Esophagus muscularis mucosa (tissue), 4 donors: ENCODE results near the gene LACC1. TPM values are rescaled to one million over a fixed set of nuclear protein-coding genes. Genes with fewer than 3 reads are reported as not detected.

Source experiments
- DNase-seq: peaks from one replicate; pipeline ENCODE4 v3.0.0-alpha.2; 2017; ENCODE audit errors: extremely low spot score
- H3K27ac ChIP-seq, 4 donors: fragments of 200-600 bp; sonication (generic); replicated peaks in 1 of 4; 1 replicate in 3 of 4; 2 replicates in 1 of 4; pipeline ENCODE4 v1.5.1; 2016 to 2019; ENCODE audit warnings: mild to moderate bottlenecking in 1 of 4
- H3K27me3 ChIP-seq, 4 donors: fragments of 200-600 bp; sonication (generic); one replicate each; pipeline versions ENCODE4 v1.5.1 to v1.6.0; 2016 to 2019
- H3K36me3 ChIP-seq, 4 donors: fragments of 200-600 bp; sonication (generic); one replicate each; pipeline ENCODE4 v1.5.1; 2016 to 2019
- H3K4me1 ChIP-seq, 4 donors: fragments of 200-600 bp; sonication (generic); one replicate each; pipeline ENCODE4 v1.5.1; 2016 to 2019
- H3K4me3 ChIP-seq, 4 donors: fragments of 200-600 bp; sonication (generic); 1 replicate in 2 of 4; 2 replicates in 2 of 4; pipeline ENCODE4 v1.5.1; 2016 to 2019; ENCODE audit warnings: mild to moderate bottlenecking in 4 of 4, moderate library complexity in 1 of 4
- H3K9me3 ChIP-seq, 4 donors: fragments of 200-600 bp; sonication (generic); 1 replicate in 3 of 4; 2 replicates in 1 of 4; pipeline ENCODE4 v1.5.1; 2016 to 2019
- CTCF ChIP-seq, 3 experiments: fragments of 200-600 bp in 2 of 3; fragments of 450-650 bp in 1 of 3; sonication (generic) in 2 of 3; IDR thresholded peaks; one replicate each; pipeline ENCODE4 v1.5.1; 2017 to 2019; ENCODE audit warnings: antibody characterized with exemption in 3 of 3, mild to moderate bottlenecking in 2 of 3, moderate library complexity in 1 of 3
- EP300 ChIP-seq: sonication (generic); formaldehyde crosslinking; IDR thresholded peaks from one replicate; pipeline ENCODE4 v1.6.1; 2017; ENCODE audit warnings: antibody characterized with exemption
- POLR2A ChIP-seq: fragments of 450-650 bp; IDR thresholded peaks from one replicate; pipeline ENCODE4 v1.6.1; 2017; ENCODE audit warnings: antibody characterized with exemption, moderate library complexity, mild to moderate bottlenecking, low read depth
- POLR2AphosphoS5 ChIP-seq, 2 donors: sonication (generic); formaldehyde crosslinking; IDR thresholded peaks; one replicate each; pipeline ENCODE4 v1.6.1; 2017; ENCODE audit warnings: antibody characterized with exemption in 2 of 2
- WGBS: methylation state at CpG from one replicate; pipeline ENCODE4 v1.1.5; 2018; 5-methylcytosine and 5-hydroxymethylcytosine counted together
- intact Hi-C: fragments of 100-400 bp; cut with DNase I; formaldehyde crosslinking; loops from one replicate; pipeline ENCODE4 v1.15.1; 2023
- total RNA-seq, 4 donors: library from RNA; depleted of rRNA; stranded (reverse); fragments of >200 nt; gene quantifications; one replicate each; pipeline versions ENCODE4 v1.1.0 to v1.2.1, GENCODE V29; 2016

LACC1 gene
- total RNA-seq, 4 donors from 2014 or later = 9.0 to 13.3 (median 11.3) TPM

- H3K27ac ChIP-seq = no peak overlapping the region
- H3K4me3 ChIP-seq = no peak overlapping the region
- no peak for DNase-seq
- intact Hi-C loops = no loop called here
- no peaks in the 10 kb centered on the region for H3K36me3 ChIP-seq
- TF ChIP-seq EP300 (no peak), CTCF (IDR thresholded peaks at IDR 0.05) (no peak), POLR2AphosphoS5 (IDR thresholded peaks at IDR 0.05) (no peak), POLR2A (no peak)
- H3K4me1 ChIP-seq = no peaks in the 10 kb centered on the region
- H3K9me3 ChIP-seq = no peaks in the 10 kb centered on the region
- H3K27me3 ChIP-seq = no peaks in the 10 kb centered on the region
- 90% methylated on average over 1 of the region's 1 CpG for WGBS
These were observed 17.8 kb upstream of the LACC1 start for GRCh38 chr13:43861863-43862262.

GRCh38 chr13:43864921-43865320 is 14.8 kb upstream of the LACC1 start:
- intact Hi-C loops = no loop called here
- no peak overlapping the region for H3K27ac ChIP-seq
- no peak overlapping the region for H3K4me3 ChIP-seq
- no peaks in the 10 kb centered on the region for H3K36me3 ChIP-seq
- no peak for TF ChIP-seq POLR2A
- no peak for TF ChIP-seq POLR2AphosphoS5 (IDR thresholded peaks at IDR 0.05)
- TF ChIP-seq CTCF (IDR thresholded peaks at IDR 0.05) = no peak
- no peak for DNase-seq
- H3K27me3 ChIP-seq = no peaks in the 10 kb centered on the region
- 100% methylated on average over 4 of the region's 4 CpGs for WGBS
- H3K4me1 ChIP-seq = no peaks in the 10 kb centered on the region
- no peaks in the 10 kb centered on the region for H3K9me3 ChIP-seq

GRCh38 chr13:43865892-43866291 is 13.8 kb upstream of the LACC1 start:
- intact Hi-C loops = no loop called here
- H3K4me1 ChIP-seq = no peaks in the 10 kb centered on the region
- TF ChIP-seq POLR2AphosphoS5 (IDR thresholded peaks at IDR 0.05) (no peak), EP300 (no peak), POLR2A (no peak), CTCF (IDR thresholded peaks at IDR 0.05) (no peak)
- DNase-seq = no peak
- whole genome bisulfite sequencing = 86% methylated on average over 4 of the region's 4 CpGs
- no peak overlapping the region for H3K4me3 ChIP-seq
- H3K27me3 ChIP-seq = no peaks in the 10 kb centered on the region
- no peaks in the 10 kb centered on the region for H3K9me3 ChIP-seq
- no peak overlapping the region for H3K27ac ChIP-seq
- peaks cover 0 to 8% (median 0%) of the 10 kb centered on the region in 4 donors for H3K36me3 ChIP-seq

- H3K4me1 ChIP-seq = no peaks in the 10 kb centered on the region
- no peak for TF ChIP-seq POLR2A
- no peak for TF ChIP-seq POLR2AphosphoS5 (IDR thresholded peaks at IDR 0.05)
- TF ChIP-seq CTCF (IDR thresholded peaks at IDR 0.05) = no peak
- TF ChIP-seq EP300 = no peak
- DNase-seq = no peak
- peaks cover 0 to 17% (median 0%) of the 10 kb centered on the region in 4 donors for H3K36me3 ChIP-seq
- H3K27ac ChIP-seq = no peak overlapping the region
- no peaks in the 10 kb centered on the region for H3K9me3 ChIP-seq
- intact Hi-C loops = loop anchor here (5.0 kb wide), 2 partner anchors 785 to 1280 kb away; no protein-coding TSS in a partner anchor
- 97% methylated on average over 1 of the region's 1 CpG for WGBS
- no peak overlapping the region for H3K4me3 ChIP-seq
- H3K27me3 ChIP-seq = no peaks in the 10 kb centered on the region
These were observed 7.5 kb upstream of the LACC1 start for GRCh38 chr13:43872181-43872580.

- no peaks in the 10 kb centered on the region for H3K9me3 ChIP-seq
- no peaks in the 10 kb centered on the region for H3K27me3 ChIP-seq
- 19% methylated on average over 2 of the region's 2 CpGs for WGBS
- intact Hi-C loops = loop anchor here (5.0 kb wide), 4 partner anchors 62 to 1282 kb away; no protein-coding TSS in a partner anchor
- H3K4me1 ChIP-seq = peaks cover 8 to 12% (median 9%) of the 10 kb centered on the region in 4 donors
- DNase-seq = no peak
- no peak overlapping the region for H3K27ac ChIP-seq
- TF ChIP-seq POLR2A (no peak), EP300 (no peak), POLR2AphosphoS5 (IDR thresholded peaks at IDR 0.05) (no peak), CTCF (IDR thresholded peaks at IDR 0.05) (peak; percentile 59 to 71 (median 63))
- no peak overlapping the region for H3K4me3 ChIP-seq
- peaks cover 0 to 17% (median 0%) of the 10 kb centered on the region in 4 donors for H3K36me3 ChIP-seq
These were observed 5.1 kb upstream of the LACC1 start for GRCh38 chr13:43874504-43875092.
